OCI-LY3 (cell line): ENCODE results near the gene GBX2.

Experiments used
- EZH2phosphoT487 ChIP-seq: fragments of 200-600 bp; shearing (Covaris generic); IDR thresholded peaks from 2 replicates; pipeline ENCODE4 v1.6.1; 2018; ENCODE audit warnings: antibody characterized with exemption, mixed run types, low read depth
- TF ChIP-seq, protein P1 (sequence below): fragments of 200-600, 300-600 bp; sonication (generic); IDR thresholded peaks from 2 replicates; pipeline ENCODE4 v1.5.1; 2014; ENCODE audit warnings: antibody characterized with exemption, low read length, low read depth

DNA sequence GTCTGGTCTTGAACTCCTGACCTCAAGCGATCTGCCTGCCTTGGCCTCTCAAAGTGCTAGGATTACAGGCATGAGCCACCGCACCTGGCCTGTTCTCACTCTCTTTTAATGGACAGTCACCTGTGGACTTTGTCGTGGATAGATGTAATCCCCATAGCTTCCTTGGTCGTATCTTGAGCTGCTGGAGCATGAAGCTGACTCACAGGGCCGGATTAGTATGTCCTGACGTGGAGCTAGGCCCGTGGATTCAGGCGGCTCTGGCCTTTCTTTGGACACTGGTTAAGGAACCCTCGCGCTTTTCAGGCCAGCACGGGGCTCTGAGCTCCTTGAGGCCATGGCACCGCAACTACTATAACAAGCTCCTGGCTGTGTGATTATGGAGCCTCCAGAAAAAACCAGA lies 27.5 kb upstream of the GBX2 start:
- TF ChIP-seq, protein P1, sequence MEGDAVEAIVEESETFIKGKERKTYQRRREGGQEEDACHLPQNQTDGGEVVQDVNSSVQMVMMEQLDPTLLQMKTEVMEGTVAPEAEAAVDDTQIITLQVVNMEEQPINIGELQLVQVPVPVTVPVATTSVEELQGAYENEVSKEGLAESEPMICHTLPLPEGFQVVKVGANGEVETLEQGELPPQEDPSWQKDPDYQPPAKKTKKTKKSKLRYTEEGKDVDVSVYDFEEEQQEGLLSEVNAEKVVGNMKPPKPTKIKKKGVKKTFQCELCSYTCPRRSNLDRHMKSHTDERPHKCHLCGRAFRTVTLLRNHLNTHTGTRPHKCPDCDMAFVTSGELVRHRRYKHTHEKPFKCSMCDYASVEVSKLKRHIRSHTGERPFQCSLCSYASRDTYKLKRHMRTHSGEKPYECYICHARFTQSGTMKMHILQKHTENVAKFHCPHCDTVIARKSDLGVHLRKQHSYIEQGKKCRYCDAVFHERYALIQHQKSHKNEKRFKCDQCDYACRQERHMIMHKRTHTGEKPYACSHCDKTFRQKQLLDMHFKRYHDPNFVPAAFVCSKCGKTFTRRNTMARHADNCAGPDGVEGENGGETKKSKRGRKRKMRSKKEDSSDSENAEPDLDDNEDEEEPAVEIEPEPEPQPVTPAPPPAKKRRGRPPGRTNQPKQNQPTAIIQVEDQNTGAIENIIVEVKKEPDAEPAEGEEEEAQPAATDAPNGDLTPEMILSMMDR, result no peak
- no peak for TF ChIP-seq EZH2phosphoT487
